Upper lobe of left lung (tissue), 6 donors: Measurements from ENCODE around the gene SLC8B1. TPM values are rescaled to one million over a fixed set of nuclear protein-coding genes. Genes with fewer than 3 reads are reported as not detected.

Source experiments
- ATAC-seq, 2 donors: fragments of 200-7000 bp; cut with Tn5 transposase; one replicate each; pipeline ENCODE4 v1.9.1; 2022; ENCODE audit warnings: mild to moderate bottlenecking in 2 of 2, moderate library complexity in 2 of 2; ENCODE audit not compliant: low FRiP score in 2 of 2
- DNase-seq, 2 donors: peaks; one replicate each; pipeline ENCODE4 v3.0.0-alpha.2; 2019 to 2020
- H3K27ac ChIP-seq, 4 donors: fragments of 200-600 bp; sonication (generic); one replicate each; pipeline ENCODE4 v1.5.1; 2016 to 2019
- H3K27me3 ChIP-seq, 4 donors: fragments of 200-600 bp; sonication (generic); one replicate each; pipeline ENCODE4 v1.5.1; 2017 to 2019
- H3K36me3 ChIP-seq, 4 donors: fragments of 200-600 bp; sonication (generic); one replicate each; pipeline ENCODE4 v1.5.1; 2016 to 2019
- H3K4me1 ChIP-seq, 4 donors: fragments of 200-600 bp; sonication (generic); one replicate each; pipeline ENCODE4 v1.5.1; 2018 to 2019
- H3K4me3 ChIP-seq, 4 donors: fragments of 200-600 bp; sonication (generic); one replicate each; pipeline ENCODE4 v1.5.1; 2017 to 2019; ENCODE audit warnings: mild to moderate bottlenecking in 2 of 4, moderate library complexity in 1 of 4
- H3K9me3 ChIP-seq, 4 donors: fragments of 200-600 bp; sonication (generic); one replicate each; pipeline ENCODE4 v1.5.1; 2018 to 2019
- CTCF ChIP-seq, 6 experiments: fragments of 450-650 bp in 4 of 6; fragments of 200-600 bp in 2 of 6; sonication (generic) in 2 of 6; IDR thresholded peaks; one replicate each; pipeline ENCODE4 v1.5.1; 2016 to 2019; ENCODE audit warnings: antibody characterized with exemption in 6 of 6
- EP300 ChIP-seq, 4 donors: sonication (generic); formaldehyde crosslinking; IDR thresholded peaks; one replicate each; pipeline ENCODE4 v1.5.1; 2017; ENCODE audit warnings: antibody characterized with exemption in 4 of 4, control low read depth in 2 of 4
- POLR2A ChIP-seq, 4 donors: fragments of 450-650 bp; IDR thresholded peaks; one replicate each; pipeline ENCODE4 v1.5.1; 2016 to 2017; ENCODE audit warnings: antibody characterized with exemption in 4 of 4, mild to moderate bottlenecking in 2 of 4
- POLR2AphosphoS5 ChIP-seq, 2 donors: sonication (generic); formaldehyde crosslinking; IDR thresholded peaks; one replicate each; pipeline ENCODE4 v1.5.1; 2017; ENCODE audit warnings: antibody characterized with exemption in 2 of 2
- WGBS, 2 donors: methylation state at CpG; one replicate each; pipeline ENCODE4 v1.1.5; 2017 to 2018; 5-methylcytosine and 5-hydroxymethylcytosine counted together
- total RNA-seq, 6 donors: library from RNA; depleted of rRNA in 4 of 6; stranded (reverse); fragments of >200 nt in 4 of 6; gene quantifications; one replicate each; pipeline versions ENCODE4 v1.1.0 to v1.2.1, GENCODE V29; 2016 to 2021
- donor health status: DM: no; HTN: no; CAD: no; lungs with moderate emphysema.
- donor health status: DM: no; HTN: yes; CAD: no; lungs with severe emphysema.

SLC8B1 gene
- total RNA-seq, 6 donors from 2014 or later = 35.9 to 189 (median 44.5) TPM

- Histone ChIP-seq H3K9me3 (no peaks in the 10 kb centered on the region), H3K36me3 (peaks cover 23 to 60% (median 43%) of the 10 kb centered on the region in 4 donors), H3K4me3 (no peak overlapping the region), H3K27me3 (no peaks in the 10 kb centered on the region), H3K4me1 (peaks cover 16 to 23% (median 19%) of the 10 kb centered on the region in 4 donors), H3K27ac (no peak overlapping the region)
- ATAC-seq = no peak
- 97 to 98% methylated on average over 22 to 23 of the region's 23 CpGs for WGBS, 2 donors
- TF ChIP-seq EP300 (IDR thresholded peaks at IDR 0.05) (no peak), CTCF (IDR thresholded peaks at IDR 0.05) (no peak), POLR2AphosphoS5 (IDR thresholded peaks at IDR 0.05) (no peak), POLR2A (IDR thresholded peaks at IDR 0.05) (no peak)
- DNase-seq = no peak
Measured at GRCh38 chr12:113266106-113266895, 68.6 kb downstream of the SLC8B1 start.

DNA sequence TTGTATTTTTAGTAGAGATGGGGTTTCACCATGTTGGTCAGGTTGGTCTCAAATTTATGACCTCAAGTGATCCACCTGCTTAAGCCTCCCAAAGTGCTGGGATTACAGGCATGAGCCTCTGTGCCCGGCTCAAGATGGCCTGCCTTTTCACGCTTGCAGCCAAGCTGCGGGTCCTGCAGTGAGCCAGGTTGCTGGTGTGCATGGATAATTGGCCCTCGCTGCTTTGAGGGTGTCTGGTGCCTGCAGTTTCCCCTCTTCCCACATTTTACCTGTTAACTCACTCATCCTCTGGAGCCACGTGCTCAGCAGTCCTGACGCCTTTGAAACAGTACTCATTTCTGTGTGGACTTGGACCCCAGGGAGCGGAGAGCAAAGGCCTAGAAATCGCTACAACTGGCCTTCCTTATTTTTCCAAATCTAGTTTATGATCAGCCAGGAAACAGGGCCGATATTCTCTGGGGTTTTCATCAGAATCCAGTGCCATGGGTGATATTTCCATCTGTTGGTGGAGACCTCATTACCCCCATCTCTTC lies 71.4 kb downstream of the SLC8B1 start:
- WGBS, 2 donors = 91 to 94% methylated on average over 9 of the region's 9 CpGs
- Histone ChIP-seq H3K27me3 (no peaks in the 10 kb centered on the region), H3K36me3 (peaks cover 16 to 33% (median 24%) of the 10 kb centered on the region in 4 donors), H3K27ac (peak overlapping the region in 2 of 4 donors; percentile 44 to 51), H3K9me3 (no peaks in the 10 kb centered on the region), H3K4me3 (no peak overlapping the region), H3K4me1 (peaks cover 27 to 47% (median 39%) of the 10 kb centered on the region in 4 donors)
- TF ChIP-seq CTCF (IDR thresholded peaks at IDR 0.05) (no peak), POLR2AphosphoS5 (IDR thresholded peaks at IDR 0.05) (no peak)
- no peak for ATAC-seq
- no peak for DNase-seq

- H3K36me3 ChIP-seq = peaks cover 14 to 25% (median 16%) of the 10 kb centered on the region in 4 donors
- ATAC-seq (no peak), DNase-seq (no peak)
- no peak overlapping the region for H3K4me3 ChIP-seq
- H3K4me1 ChIP-seq = peaks cover 27 to 47% (median 41%) of the 10 kb centered on the region in 4 donors
- H3K9me3 ChIP-seq = no peaks in the 10 kb centered on the region
- peak overlapping the region; percentile 49 to 68 (median 54) for H3K27ac ChIP-seq
- no peaks in the 10 kb centered on the region for H3K27me3 ChIP-seq
- no peak for TF ChIP-seq CTCF (IDR thresholded peaks at IDR 0.05)
- peak in 1 of 4 donors; percentile 8 for TF ChIP-seq EP300 (IDR thresholded peaks at IDR 0.05)
Measured at GRCh38 chr12:113262710-113263109, 72.2 kb downstream of the SLC8B1 start.

DNA sequence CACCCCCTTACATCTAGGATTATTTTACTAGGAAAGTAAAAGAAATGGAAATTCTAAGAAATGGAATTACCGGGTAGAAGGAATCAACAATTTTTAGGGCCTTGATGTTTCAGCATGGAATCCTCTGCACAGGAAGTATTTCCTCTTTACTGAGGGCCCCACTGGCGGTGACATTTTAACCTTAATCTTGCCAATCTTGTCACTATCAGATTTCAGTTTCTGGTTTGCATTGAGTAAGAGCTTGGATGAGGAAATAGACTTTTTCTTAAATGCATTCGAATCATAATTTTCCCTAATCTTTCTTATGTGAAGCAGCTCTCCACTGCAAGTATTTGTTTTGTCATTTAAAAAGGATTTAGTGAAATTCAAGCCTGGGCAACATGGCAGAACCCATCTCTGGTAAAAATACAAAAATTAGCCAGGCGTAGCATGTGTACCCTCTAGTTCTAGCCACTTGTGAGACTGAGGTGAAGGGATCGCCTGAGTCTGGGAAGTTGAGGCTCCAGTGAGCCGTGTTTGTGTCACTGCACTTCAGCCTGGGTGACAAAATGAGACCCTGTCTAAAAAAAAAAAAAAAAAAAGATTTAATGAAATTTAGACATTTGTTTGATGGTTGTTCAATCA lies 73.0 kb downstream of the SLC8B1 start:
- no peak for ATAC-seq
- Histone ChIP-seq H3K36me3 (peaks cover 9 to 18% (median 12%) of the 10 kb centered on the region in 4 donors), H3K4me3 (no peak overlapping the region), H3K27me3 (no peaks in the 10 kb centered on the region), H3K9me3 (no peaks in the 10 kb centered on the region), H3K4me1 (peaks cover 27 to 47% (median 41%) of the 10 kb centered on the region in 4 donors), H3K27ac (peak overlapping the region in 3 of 4 donors; percentile 51 to 68 (median 56))
- DNase-seq = no peak
- TF ChIP-seq POLR2A (IDR thresholded peaks at IDR 0.05) = no peak
- TF ChIP-seq CTCF (IDR thresholded peaks at IDR 0.05) = no peak
- TF ChIP-seq EP300 (IDR thresholded peaks at IDR 0.05) = no peak
- TF ChIP-seq POLR2AphosphoS5 (IDR thresholded peaks at IDR 0.05) = no peak
- 53 to 56% methylated on average over 6 of the region's 6 CpGs for whole genome bisulfite sequencing, 2 donors
